ENCODE results near the gene ENKUR.
"Not testable (repeated sequence)": the region's sequence is repeated elsewhere in the genome, so short reads cannot be mapped to it uniquely, and the experiment has no call there.

Gene ENKUR

GRCh38 chr10:24969841-24970281 is 46.1 kb downstream of the ENKUR start:
- no peak for DNase-seq

GRCh38 chr10:24968951-24969350 is 47.0 kb downstream of the ENKUR start:
- DNase-seq: not testable (repeated sequence)

DNA sequence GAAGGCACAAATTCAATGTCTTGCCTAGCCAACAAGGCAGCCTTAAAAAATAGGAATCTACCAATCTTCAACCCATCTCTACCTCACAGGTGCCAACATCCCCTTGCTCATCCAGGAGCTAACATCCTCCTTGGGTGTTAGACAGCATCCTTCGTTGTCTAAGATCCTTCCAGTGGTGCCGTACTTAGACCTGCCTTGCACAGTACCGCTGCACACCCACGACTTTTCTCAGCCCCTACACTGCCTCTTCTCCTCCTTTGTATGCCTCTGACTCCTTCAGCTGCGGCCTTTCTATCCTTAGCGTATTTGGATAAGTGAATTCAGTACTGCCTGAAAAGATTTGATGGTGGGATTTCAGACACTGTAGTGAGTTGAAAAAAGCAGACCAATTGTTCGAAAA is 47.6 kb downstream of the ENKUR start:
- no peak for DNase-seq

GRCh38 chr10:24966962-24967481 is 48.9 kb downstream of the ENKUR start:
- DNase-seq: no peak

DNA sequence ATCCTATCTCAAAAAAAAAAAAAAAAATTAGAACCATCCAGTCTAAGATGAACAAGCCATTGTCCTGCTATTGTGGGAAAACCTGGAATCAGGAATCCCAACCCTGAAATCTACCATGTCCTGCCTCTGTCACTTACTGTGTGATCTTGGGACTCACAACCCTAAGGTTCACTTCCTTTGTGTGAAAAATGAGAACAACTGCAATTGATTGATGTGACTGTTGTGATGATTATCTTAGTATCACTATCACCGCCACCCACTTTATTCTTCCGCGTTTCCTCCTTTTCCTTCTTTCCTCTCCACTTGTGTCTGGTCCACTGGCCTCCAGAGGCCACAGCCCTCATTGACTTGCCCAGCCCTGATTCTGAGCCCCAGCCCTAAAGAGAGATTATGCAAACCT is 50.9 kb downstream of the ENKUR start:
- DNase-seq: no peak

GRCh38 chr10:24963521-24964041 is 52.4 kb downstream of the ENKUR start:
- DNase-seq: no peak

DNA sequence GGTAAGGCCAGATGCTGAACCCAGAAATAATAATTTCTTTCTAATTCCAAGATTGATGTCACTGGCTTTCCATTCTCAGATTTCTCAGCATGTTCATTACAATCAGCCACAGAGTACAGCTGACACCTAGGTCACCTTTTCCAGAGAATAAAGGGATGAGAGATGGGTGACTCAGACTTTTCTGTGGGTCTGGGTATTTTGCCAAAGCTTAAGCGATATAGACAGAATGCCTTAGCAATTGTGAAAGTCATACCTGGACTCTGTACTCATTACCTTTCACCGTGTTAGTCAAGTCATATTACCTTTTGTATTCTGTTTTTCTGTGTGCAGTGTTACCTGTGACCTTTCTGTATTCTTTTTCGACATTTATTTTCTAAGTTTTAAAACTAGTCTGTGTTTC is 53.0 kb downstream of the ENKUR start:
- DNase-seq: no peak

- DNase-seq: no peak
Observed at GRCh38 chr10:24961582-24961981, 54.4 kb downstream of the ENKUR start.

DNA sequence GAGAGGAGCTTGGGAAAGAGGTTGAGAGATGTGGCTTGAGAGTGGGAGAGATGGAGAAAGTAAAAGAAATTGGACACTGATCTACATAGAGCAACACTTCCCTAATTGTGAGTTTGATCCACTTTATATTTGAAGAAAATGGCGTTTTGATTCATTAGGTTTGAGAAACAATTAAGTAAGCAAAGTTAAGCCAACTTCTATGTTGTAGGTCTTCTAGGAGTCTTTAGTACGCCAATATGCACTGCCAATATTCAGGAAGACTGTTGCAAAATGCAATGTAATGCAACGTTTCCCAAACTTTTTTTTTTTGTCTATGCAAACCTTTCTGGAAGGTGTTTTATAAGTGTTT is 56.6 kb downstream of the ENKUR start:
- no peak for DNase-seq

GRCh38 chr10:24958721-24959381 is 57.1 kb downstream of the ENKUR start:
- no peak for DNase-seq

GRCh38 chr10:24958091-24958720 is 57.8 kb downstream of the ENKUR start:
- DNase-seq: peak; percentile 73

GRCh38 chr10:24957624-24958051 is 58.3 kb downstream of the ENKUR start:
- not testable (repeated sequence) for DNase-seq

GRCh38 chr10:24953675-24954074 is 62.3 kb downstream of the ENKUR start:
- no peak for DNase-seq

- DNase-seq: peak; percentile 3
Observed at GRCh38 chr10:24952707-24953645, 63.0 kb downstream of the ENKUR start.

DNA sequence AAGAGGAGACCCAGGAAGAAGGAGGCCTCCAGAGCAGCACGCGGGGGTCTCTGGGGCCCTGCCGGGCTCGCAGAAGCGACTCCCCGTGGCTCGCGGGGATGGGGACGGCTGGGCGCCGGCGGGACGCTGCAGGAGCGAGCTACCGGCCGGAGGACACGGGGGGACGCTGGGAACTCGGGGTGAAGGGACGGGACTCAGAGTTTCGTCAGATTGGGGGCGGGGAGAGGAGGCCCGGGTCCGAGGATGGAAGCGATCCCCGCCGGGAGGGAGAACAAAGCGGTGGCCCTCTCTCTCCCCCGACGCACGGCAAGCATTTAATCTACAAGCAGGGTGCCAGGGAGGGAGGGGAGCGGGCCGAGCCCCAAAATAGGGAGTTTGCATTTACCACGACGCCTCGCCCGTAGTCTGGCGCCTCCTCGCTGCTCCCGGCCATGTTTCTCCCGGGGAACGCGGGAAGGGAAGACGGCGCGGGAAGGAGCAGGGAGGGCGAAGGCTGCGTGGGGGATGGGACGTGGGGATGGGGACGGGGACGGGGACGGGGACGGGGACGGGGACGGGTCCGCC is 63.7 kb downstream of the ENKUR start, which contains the start of gene PRTFDC1:
PRTFDC1 (minus strand) TSS at position 464 of the 564 bp plus-strand sequence; CDS start at position 433, 31 bp downstream.
- no peak for DNase-seq

DNA sequence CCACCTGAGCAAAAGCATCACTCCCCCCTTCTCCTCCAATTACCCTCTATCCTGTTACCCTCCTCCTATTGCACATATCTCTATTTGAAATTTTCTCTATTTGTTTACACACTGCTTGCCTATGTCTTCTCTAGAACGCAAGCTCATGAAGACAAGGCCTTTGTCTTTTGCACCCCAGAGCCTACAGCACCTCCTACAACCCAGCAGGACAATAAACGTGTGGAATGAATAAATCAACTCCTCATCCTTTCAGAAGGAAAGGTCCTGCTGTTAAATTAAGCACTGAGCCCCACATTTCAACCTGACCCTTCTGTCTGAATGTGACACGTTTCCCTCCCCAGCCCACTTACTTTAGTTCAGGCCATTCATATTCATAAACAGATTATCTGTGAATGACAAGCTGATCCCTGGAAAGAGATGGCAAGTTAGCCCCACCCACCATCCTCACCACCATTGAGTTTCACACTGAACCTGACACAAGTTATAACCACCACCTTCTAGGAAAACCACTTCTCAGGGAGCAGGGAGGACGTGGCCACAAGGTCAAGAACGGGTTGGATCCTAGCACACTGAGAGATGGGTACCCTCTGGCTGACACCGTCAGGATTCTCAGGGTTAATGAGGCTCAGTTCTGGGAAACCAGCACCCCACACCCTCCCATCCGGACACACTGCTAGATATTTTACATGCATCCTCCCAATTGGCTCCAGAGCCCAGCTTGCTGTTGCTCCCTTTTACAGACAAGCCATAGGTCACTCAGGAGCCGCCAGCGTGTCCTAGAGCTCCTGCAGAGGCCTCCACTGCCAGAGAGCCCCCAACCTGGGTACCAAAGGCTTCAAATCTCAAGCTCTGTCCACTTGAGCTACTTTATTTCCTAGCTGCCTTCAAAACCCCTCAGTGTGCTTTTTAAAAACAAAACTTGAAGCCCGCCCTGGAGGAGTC is 64.5 kb downstream of the ENKUR start:
- no peak for DNase-seq

GRCh38 chr10:24950439-24950838 is 65.5 kb downstream of the ENKUR start:
- no peak for DNase-seq

DNA sequence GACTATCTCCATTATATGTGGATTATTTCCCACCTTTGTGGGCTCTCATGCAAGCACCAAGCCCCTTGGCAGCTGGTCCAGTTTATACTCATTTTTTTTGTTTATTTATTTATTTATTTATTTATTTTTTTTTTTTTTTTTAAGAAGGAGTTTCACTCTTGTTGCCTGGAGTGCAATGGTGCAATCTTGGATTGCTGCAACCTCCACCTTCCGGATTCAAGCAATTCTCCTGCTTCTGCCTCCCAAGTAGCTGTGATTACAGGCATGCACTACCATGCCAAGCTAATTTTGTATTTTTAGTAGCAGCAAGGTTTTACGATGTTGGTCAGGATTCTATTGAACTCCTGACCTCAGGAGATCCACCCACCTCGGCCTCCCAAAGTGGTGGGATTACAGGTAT is 66.3 kb downstream of the ENKUR start:
- DNase-seq: no peak

DNA sequence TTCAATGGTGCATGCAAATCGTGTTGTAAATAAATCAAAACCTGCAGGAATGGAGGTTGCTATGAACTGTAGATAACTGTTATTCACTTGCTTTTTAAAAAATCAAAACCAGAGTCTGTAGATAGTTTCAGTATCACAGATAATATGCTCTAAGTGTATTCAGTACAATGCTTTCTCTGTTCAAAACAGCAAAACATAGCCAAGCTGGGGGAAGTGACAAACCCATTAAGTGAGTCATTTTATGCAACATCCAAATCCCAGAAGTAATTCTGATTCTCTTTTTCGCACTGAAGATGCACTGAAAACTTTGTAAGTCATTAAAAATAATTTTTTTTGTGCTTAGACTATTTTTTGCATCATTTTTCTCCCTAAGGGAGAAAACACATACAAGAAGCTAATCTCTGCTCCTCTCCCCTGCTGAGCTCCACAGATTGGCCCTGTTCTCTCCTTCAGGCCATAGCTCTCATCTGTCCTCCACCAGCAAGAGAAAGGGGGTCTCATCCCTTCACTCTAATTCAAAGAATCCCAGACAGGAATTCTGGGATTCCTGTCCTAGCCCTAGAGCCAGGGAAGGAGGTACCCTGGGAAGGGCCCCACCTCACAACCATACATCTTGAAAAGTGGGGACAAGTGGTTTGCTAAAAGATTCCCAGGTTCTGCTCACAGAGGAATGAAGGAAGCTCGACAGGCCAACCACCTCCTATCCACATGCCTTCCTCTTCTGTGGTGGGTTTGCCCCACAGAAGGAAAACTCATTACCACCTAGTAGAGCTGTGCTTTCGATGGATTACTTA is 68.5 kb downstream of the ENKUR start:
- DNase-seq: peak; percentile 13

DNA sequence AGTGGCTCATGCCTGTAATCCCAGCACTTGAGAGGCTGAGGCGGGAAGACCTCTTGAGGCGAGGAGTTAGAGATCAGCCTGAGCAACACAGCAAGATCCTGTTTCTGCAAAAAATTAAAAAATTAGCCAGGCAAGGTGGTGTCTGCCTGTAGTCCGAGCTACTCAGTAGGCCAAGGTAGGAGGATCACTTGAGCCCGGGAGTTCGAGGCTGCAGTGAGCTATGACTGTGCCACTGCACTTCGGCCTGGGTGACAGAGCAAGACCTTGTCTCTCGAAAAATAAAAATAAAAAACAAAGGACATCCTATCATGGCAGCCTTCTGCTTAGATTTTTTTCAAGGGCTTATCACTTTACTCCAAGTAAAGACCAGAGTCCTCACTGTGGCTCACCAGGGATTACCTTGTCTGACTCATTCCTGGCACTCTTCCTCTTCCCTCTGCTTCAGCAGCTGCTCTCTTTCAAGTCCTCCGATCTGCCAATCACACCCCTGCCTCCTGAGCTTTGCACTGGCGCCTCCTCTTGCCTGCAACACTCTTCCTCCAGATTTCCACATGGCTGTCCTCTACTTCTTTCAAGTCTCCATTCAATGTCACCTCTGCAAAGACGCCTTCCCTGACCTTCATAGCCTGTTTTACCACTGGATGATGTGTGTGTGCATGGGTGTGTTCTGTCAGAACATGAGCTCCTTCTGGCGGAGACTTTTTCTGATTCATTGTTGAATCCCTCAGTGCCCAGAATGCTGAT is 71.3 kb downstream of the ENKUR start:
- DNase-seq: no peak

Measured in inflammatory macrophage treated with lipopolysaccharide for 4 hours (primary cell).